Hindlimb muscle (tissue), 1 donor: ENCODE data around the gene FBXW12. TPM values are rescaled to one million over a fixed set of nuclear protein-coding genes. Genes with fewer than 3 reads are reported as not detected.
"Not testable (repeated sequence)": the region's sequence is repeated elsewhere in the genome, so short reads cannot be mapped to it uniquely, and the experiment has no call there.

Experiments used
- DNase-seq: peaks from one replicate; pipeline ENCODE4 v3.0.0-alpha.2; 2013
- polyA plus RNA-seq: library from polyadenylated mRNA; unstranded; fragments of 120-200 nt; gene quantifications from one replicate; pipeline ENCODE4 v1.2.1, GENCODE V29; 2013; ENCODE audit not compliant: insufficient read length

FBXW12 gene
- polyA plus RNA-seq, 1 donor = 0.14 TPM

DNA sequence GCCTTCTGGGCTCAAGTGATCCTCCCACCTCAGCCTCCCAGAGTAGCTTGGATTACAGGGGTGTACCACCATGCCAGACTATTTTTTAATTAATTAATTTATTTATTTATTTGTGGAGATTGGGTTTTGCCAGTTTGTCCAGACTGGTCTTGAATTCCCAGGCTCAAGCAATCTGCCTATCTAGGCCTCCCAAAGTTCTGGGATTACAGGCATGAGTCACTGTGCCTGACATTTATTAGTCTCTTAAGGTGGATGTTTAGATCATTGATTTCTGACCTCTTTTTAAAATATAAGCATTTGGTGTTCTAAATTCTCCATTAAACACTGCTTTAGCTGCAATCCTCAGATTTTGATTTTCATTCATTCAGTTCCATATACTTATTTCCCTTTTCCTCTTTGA, 15.6 kb downstream of the FBXW12 start:
- DNase-seq = no peak

DNA sequence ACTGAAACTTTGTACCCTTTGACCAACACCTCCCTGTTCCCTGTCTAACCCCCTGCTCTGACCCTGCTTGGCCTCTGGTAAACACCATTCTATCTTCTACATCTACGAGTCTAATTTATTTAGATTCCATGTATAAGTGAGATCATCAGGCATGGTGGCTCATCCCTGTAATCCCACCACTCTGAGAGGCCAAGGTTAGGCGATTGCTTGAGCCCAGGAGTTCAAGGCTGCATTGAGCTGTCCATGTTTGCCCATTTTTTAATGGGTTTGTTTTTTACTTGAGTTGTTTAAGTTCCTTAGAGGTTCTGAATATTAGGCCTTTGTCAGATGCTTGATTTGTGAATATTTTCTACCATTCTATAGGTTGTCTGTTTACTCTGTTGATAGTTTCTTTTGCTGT, 16.9 kb downstream of the FBXW12 start:
- no peak for DNase-seq

DNA sequence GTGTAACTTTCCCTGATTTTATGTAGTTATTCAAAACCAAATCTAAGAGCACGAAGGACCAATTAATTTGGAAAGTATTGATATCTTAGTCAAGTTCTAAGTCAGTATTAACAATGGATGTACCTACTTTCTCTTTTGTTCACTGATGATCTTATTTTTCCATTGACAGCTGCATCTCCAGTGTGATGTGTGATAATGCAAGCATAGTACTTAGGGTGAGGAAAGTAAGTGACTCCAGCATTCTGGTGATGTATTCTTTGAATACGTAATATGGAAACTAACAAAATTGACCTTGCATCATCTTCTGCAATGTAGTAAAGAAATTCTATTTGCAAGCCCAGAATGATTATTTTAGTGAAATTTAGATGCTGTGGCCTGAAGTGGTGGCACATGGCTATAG, 22.4 kb downstream of the FBXW12 start:
- DNase-seq = no peak

DNA sequence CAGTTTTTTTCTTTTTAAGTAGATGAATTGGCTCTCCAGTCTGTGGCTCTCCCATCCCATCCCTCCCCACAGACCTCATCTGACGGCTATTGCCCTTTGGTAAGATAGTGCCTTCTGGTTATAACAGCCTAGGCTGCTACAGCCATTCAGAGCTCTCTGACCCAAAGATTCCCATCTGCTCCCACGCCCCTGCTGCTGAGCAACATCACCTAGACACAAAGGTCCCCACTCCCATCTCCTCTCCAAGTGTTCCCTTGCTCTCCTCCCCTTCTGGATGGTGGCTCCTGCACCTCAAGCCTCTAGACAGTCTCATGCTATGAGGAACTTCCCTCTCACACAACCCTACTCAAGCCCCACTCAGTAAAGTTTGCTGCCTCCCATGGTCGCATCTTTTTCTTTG, 23.7 kb downstream of the FBXW12 start:
- DNase-seq = no peak

DNA sequence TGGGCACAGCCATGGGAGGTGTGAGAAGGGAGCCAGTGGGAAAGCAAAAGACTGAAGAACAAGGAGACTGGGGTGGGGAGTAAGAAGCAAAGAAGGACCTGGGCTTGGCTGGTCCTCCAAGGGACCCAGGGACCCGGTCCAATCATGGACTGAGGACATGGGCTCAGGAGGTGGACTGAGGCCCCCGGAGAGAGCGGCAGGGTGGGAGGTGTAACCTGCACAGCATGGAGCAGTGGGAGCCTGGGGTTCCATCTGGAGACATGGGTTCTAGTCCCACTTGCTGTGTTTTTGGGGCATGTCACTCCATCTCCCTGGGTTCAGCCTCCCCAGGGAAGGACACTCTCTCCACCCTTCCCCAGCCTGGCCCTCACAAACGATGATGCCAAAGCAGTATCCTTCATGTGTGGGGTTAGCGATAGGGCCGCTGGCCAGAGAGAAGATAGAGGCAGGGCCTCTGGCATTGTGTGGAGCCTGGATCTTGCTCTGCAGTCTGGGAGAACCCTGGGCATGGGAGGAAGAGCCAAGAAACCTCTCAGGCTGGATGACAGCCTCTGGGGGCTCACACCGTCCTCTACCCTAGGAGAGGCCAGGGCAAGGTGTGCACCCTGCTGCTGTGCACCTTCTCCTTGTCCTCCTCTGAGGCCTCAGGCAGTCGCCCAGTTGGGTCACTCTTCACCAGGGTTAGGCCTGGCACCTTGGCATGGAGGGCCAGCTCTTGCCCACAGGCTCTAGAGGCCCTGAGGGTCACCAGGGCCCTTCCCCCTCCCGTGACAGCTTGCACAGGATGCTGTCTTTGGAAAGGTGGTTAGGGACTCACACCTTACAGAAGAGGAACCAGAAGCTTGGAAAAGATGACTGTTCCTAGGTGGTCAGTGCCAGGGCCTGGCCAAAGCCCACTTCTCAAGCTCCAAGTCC, 26.0 kb downstream of the FBXW12 start:
- DNase-seq = no peak

DNA sequence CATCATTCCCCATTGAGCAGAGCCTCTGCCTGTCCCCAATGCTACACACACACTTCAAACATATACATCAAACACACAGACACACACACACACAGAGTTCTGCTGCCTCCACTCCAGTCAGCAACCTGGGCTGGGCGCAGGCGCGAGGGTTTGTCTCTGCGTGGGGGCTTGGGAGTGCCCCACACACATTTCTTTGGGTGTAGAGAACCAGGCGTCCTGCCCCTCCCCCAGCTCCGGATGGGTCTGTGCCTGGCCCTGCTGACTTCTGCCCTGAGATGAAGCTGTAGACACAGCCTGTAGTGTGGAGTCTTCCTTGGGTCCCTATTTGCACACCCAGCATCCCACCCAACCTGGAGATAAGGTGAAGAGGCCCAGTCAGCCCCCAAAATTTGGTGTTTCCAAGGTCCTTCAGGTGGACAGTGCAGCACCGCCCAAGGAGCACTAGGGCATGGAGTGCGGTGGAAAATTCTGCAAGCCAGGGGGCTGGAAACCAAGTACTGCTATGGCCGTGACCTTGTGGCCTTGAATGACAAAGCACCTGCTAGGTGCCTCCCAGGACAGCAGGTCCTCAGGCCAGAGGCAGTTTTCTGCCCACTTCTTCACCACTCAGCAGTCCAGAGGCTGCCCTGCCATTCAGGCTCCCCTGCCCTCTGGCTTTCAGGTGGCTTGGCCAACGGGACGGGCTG, 26.8 kb downstream of the FBXW12 start:
- DNase-seq = no peak

DNA sequence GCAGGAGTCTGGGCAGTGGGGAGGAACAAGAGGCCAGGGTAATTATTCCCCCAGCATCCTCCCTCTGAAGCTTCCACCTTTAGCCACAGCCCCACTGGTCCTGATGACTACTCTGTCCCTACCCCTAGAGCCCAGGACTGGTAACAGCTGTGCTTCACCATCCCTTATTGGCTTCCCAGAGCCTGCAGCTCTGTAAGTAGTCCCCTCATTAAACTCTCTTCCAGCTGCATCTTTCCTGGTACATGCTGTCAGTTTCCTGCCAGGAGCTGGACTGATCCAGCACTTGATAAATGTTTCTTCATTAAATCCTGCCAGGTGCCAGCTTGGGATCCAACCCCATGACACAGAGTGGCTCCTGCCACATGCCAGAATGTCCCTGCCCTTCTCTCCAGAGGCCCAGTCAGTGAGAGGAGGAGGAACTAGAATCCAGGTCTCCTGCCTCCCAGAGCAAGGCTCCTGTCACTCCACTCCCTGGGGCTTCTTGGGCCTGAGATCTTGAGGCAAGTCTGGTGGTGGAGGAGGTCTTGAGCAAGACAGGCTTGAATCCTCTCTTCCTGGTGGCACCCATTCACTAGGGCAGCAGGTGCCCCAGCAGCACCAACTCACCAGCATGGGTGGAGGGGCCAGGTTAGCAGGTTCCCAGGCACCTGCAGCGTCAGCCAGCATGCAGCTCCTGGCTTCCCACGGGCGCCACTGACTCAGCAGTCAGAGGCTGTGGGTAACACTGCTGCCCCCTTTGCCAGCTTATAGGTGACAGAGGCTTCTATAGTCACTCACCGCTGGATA, 27.6 kb downstream of the FBXW12 start:
- DNase-seq = no peak

DNA sequence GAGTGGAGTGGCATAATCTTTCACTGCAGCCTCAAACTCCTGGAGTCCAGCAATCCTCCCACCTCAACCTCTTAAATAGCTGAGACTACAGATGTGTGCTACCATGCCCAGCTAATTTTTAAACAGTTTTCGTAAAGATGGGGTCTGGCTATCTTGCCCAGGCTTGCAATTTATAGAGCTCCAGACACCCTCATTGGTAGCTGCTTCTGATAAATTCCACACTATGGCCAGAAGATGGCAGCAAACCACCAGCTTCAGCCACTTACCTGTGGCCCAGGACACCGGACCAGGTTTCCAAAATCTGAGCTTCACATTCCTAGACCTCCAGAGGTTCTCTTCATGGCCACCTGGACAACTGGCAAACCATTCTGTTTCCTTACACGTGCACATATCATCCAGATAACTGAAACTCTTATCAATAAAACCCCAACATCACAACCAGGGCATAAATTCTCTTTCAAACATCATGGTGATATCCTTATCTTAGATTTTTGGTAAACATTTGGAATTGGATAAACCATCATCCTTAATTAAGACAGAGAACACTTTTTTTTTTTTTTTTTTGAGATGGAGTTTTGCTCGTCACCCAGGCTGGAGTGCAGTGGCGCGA, 28.9 kb downstream of the FBXW12 start:
- DNase-seq = peak; percentile 47

DNA sequence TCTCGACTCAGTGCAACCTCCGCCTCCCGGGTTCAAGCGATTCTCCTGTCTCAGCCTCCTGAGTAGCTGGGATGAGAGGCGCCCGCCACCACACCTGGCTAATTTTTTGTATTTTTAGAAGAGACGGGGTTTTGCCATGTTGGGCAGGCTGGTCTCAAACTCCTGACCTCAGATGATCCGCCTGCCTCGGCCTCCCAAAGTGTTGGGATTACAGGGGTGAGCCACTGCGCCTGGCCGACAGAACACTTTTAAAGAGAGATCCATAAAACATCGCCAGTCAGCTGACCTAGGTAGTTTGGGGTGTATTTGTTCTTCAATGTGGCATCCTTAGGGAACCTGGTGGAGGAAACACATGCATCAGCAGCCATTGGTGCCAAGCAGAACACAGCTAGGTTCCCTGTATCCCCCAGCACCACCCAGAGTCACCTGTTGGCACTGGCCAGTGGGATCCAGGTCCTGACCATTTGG, 29.4 kb downstream of the FBXW12 start:
- not testable (repeated sequence) for DNase-seq

DNA sequence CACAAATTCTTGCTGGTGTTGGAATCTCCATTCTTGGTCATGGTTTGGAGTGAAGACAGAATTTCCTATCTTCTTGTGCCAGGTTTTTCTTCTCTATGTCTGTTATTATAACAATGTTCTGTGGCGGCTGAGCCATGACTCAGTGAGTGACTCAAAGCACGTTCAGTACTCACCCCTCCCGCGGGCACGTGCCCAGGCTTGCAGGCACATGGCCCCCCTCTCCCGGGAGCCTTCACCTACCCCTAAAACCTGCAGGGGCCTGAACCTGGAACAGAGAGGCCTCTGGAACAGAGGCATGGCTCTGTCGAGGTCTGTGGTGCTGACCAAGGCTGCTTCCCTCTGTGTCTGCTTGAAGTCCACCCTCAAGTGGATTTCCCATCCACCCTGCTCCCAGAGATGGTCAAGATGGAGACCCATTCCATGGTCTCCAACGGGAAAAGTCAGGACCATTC, 30.3 kb downstream of the FBXW12 start:
- peak; percentile 17 for DNase-seq

DNA sequence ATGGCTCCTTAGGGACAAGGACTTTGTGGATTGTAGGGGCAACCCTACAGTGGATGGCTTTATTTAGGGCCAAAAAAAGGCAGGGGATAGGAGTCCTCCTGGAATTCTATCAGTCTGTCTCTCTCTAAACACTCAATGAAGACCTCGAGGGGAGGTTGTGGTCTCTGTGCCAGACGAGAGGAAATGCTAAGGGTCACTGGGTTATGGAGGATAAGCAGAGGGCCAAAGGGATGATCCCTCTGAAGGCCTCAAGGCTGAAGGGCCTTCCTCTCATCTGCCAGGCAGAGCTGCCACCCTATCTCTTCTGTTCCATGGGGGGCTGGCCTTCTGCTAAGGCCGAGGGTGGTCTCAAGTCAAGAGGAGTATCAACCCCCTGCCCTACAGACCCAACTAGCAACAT, 30.9 kb downstream of the FBXW12 start:
- DNase-seq = no peak

DNA sequence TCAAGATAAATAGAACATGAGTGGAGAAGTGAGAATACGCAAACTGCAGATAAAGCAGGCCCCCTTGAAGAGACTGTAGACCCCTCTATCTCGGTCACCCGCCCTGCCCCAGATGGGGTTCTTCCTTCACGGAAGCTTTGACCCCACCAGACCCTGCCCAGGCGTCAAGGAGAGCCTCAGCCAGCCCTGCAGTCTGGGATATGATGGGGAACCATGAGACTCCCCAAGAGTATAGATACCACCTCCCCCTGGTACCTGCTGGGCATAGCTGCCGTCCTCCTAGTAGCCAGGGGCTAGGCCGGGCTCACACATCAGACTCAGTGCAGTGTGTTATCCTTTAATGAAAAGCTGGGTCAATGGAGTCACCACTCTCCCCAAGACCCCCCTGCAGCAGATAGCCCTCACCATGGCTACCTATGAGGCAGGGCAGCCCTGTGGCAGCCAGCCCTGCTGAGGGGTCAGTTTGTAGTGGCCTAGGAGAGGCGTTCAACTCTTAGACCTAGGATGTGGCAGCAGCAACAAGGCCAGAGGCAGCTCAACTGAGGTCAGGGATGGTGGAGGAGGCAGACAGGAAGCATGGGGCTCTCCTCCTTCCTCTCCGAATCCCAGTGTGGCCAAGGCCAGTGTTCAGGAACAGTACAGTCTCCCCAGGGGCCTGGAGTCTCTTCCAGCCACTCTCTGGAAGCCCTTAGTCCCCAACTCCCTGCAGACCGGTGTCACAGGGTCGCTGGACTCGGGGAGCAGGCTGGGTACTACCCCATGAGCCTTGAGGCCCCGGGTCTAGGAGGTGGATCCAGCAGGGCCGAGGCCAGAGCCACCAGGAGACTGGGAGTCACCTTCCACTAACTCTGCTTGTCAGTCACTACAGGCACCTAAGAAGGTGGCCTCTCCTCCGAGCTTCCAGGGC, 31.8 kb downstream of the FBXW12 start:
- DNase-seq = no peak

DNA sequence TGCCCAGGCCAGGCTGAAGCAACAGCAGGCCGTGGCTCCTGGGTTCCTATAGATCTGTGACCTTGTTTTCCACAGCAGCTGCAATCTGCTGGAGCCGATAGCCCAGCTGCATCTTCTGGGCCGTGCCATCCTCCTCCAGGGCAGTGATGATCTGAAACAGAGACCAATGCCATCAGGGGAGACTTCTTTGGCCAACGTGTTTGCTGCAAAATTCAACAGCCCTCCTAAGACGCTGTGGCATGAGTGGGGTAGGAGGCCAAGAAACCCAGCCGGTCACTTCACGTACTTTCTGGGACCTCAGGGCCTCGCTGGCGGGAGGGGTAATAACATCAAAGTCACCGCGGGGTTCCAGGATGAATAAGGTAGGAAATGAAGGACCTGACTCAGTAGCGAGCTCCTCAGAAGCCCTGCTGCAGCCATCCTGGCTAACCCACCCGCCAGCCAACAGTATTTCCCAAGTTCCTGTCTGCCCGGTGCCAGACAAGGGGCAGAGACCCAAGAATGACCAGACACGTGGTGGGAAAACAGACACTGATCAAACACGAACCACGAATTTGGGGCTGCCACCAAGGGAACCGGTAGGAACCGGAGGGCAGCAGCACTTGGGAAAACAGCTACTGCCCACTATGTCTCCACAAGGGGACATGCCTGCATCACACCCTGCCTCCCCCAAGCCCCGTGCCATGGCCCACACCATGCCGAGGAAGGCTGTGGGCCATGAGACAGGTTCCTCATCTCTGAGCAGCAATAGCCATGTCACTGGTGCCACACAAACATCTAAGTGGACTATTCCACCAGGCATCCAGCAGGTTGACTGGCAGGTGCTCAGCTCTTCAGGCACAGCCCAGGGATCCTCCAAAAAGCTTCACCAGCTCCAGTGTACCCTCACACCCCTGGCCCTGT, 32.7 kb downstream of the FBXW12 start:
- no peak for DNase-seq

DNA sequence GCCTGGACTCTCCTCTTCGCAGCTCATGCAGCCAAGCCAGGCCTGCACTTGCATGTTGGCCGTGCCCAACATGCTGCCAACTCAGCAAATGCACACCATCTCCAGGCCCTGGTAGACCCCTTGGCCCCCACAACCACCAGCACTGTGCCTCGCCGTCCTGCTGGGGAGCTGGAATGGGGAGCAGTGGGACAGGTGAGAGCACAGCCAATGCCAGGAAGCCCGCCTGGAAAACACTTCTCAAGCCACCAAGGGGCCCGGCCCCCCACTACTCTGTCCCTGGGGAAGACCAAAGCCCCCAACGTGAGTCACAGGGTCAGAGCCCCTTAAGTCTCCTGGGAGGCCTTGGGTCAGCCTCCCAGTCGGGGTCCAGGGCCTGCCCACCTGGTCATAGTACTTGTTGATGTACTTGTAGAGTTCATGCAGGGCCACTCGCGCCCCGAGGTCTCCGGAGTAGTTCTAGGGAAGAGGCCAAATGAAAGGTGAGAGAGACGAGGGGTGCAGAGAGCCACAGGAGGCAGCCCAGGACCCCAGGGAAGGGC, 33.4 kb downstream of the FBXW12 start:
- no peak for DNase-seq

DNA sequence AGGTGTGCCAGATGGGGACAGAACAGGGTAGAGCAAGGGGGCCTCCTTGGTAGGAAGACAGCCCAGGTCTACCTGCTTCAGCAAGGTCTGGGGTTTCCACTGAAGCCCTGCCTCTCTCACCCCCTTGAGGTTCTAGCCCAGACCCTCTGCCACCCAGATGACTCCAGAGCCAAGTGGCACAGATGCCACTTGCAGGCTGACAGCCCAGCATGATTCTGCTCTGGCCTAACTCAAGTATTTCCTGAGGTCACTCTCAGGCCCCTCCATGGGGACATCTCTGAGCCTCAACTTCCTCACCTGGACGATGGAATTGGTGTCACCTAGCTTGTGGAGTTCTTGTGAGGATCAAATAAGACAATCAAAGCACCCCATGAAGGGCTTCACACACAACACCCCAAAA, 34.0 kb downstream of the FBXW12 start:
- no peak for DNase-seq

DNA sequence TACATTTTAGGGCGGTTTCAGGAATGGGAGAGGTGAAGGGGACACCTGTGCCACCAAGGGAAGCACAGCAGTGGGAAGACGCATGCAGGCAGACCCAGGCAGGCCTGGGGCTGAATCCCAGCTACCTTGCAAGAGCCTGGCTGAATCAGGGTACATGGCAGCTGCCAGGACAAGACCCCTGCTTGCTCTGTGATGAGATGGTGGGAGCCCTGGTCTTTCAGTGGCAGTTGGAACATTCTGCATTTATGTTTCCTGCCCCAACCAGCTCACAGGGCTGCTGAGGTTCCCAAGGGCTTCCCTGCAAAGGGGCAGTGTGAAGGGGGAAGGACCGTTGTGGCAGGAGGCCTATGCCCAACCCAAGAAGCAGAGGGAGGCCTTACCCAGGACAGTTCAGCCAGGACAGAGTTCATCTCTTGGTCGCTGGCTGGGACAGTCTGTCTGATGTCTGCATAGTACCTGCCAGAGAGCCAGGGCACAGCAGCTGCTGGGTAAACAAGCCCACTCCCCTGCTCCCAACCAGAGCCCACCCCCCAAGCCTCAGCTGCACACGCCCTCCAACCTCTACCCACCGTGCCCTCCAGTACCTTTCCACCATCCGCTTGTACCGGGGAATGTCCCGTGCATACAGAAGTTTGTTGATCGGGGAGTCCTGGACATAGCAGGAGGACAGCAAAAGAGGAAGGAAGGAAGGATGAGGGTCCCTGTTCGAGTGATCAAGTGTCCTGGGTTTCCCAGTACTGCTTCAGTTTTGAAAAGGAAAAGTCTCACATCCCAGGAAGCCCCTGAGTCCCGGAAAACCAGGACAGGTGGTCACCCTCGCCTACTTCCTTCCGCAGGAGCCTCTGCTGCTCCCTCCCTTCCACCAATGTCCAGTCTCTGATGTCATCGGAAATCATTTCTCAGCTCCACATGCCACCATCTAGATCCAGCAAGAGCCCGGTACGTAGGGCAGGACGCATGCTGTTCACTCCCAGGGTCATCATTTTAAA, 34.7 kb downstream of the FBXW12 start:
- DNase-seq = no peak

DNA sequence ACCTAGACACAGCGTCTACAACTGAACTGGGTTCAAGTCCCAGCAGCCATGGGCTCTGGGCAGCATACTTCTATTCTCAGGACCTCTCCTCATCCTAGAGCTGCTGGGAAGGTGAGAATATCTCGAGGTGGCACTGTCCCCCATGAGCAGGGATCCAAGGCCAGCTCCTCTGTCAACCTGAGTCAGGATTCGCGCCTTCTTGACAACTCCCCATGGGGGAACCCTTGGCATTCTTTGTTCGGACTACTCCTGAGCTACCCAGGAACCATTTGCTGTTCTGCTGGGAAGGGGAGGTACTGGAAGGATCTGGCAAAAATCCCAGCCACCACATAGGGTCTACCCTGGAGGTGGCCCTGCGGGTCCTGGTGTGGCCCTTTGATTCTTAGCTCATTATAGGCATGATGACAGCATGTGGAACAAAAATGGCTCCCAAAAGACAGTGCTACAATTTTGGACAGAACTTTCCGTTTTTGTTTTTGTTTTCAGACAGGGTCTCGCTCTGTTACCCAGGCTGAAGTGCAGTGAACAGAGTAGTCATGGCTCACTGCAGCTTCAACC, 35.6 kb downstream of the FBXW12 start:
- no peak for DNase-seq

DNA sequence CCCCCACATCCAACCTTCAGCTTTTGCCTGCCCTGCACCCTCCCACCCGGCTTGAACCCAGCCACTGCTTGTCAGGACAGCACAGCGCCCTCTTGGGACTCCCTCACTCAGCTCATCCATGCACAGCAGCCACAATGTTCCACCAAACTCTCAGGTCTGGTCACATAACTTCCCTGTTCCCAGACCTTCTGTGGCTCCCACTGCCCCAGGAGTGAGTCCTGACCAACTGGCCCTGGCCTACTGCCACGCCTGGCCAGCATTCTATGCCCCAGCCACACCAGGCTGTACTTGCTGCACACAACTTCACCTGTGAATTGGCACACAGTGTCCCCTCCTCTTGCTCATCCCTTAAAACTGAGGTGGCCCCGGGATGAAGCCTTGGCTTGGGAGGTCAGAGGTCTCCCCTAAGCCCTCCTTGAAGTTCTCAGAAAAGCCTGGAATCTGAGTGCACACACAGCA, 36.8 kb downstream of the FBXW12 start:
- DNase-seq = no peak
